Skeletal muscle tissue (tissue), 4 donors: ENCODE results near the gene PDE4B. TPM values are rescaled to one million over a fixed set of nuclear protein-coding genes. Genes with fewer than 3 reads are reported as not detected.

Experiments
- H3K27ac ChIP-seq: one replicate; pipeline ENCODE4 v1.7.0; 2013; ENCODE audit warnings: mild to moderate bottlenecking, low read depth, low read length, inconsistent platforms
- H3K27me3 ChIP-seq, 3 donors: one replicate each; pipeline ENCODE4 v1.7.0; 2013; ENCODE audit warnings: low read length in 3 of 3; ENCODE audit not compliant: control insufficient read depth in 3 of 3, insufficient read depth in 3 of 3
- H3K36me3 ChIP-seq, 3 donors: one replicate each; pipeline ENCODE4 v1.7.0; 2013; ENCODE audit warnings: low read length in 3 of 3; ENCODE audit not compliant: control insufficient read depth in 3 of 3, insufficient read depth in 3 of 3
- H3K4me1 ChIP-seq, 3 donors: one replicate each; pipeline ENCODE4 v1.7.0; 2013; ENCODE audit warnings: low read length in 3 of 3, mild to moderate bottlenecking in 3 of 3; ENCODE audit not compliant: control insufficient read depth in 3 of 3, insufficient read depth in 3 of 3
- H3K4me3 ChIP-seq, 3 donors: one replicate each; pipeline ENCODE4 v1.7.0; 2013; ENCODE audit warnings: low read length in 3 of 3
- H3K9ac ChIP-seq, 3 donors: one replicate each; pipeline ENCODE4 v1.7.0; 2013; ENCODE audit warnings: low read length in 3 of 3, mild to moderate bottlenecking in 3 of 3, moderate library complexity in 2 of 3, low read depth in 1 of 3
- H3K9me3 ChIP-seq, 3 donors: one replicate each; pipeline ENCODE4 v1.7.0; 2013; ENCODE audit warnings: low read length in 3 of 3; ENCODE audit not compliant: control insufficient read depth in 3 of 3
- total RNA-seq: library from RNA; depleted of rRNA; stranded (reverse); fragments of >200 nt; gene quantifications from one replicate; pipeline ENCODE4 v1.2.3, GENCODE V29; 2014
- donor health status: Osteomylitis.

The PDE4B gene
- total RNA-seq, 1 donor from 2014 or later = 26.6 TPM

DNA sequence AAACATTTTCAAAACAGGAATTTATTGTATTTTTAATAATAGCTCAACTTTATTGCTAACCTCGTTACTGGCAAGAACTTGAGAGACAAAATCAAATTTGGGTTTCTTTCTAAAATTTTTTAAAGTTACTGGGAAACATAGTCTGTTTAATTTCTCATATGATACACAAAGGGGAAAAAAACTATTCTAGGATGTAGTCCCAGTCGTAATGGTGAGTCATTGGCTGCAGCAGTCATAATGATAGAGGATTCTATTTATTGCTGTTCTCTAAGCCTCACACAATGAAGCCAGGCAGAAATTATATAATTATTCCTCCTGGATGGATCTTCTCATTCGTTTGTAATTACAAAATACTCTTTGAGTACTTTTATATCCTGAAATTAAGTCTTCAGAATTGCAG is 414.8 kb downstream of the PDE4B start:
- Histone ChIP-seq H3K27me3 (no peaks in the 10 kb centered on the region), H3K9ac (no peak overlapping the region), H3K4me3 (no peak overlapping the region), H3K9me3 (no peaks in the 10 kb centered on the region), H3K27ac (peak overlapping the region; percentile 62), H3K36me3 (no peaks in the 10 kb centered on the region), H3K4me1 (peaks cover 0 to 5% (median 4%) of the 10 kb centered on the region in 3 donors)

DNA sequence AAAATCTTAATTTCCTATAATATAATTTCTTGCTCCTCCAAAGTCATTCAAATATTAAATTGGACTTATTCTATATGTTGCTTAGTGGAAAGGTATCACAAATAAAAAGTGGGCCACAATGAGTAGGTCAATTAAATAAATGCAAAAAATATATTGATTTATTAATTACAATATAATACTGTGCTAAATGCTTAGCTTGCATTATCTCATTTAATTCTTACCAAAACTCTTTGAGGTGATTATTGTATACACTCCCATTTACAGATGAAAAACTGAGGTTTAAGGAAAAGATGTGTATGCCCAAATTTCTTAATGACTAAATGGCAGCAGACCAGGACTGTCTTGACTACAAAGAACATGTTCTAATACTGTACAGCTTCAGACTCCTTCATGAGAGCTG is 415.9 kb downstream of the PDE4B start:
- Histone ChIP-seq H3K9me3 (no peaks in the 10 kb centered on the region), H3K27me3 (no peaks in the 10 kb centered on the region), H3K4me3 (no peak overlapping the region), H3K27ac (no peak overlapping the region), H3K4me1 (peaks cover 0 to 5% (median 4%) of the 10 kb centered on the region in 3 donors), H3K9ac (no peak overlapping the region), H3K36me3 (no peaks in the 10 kb centered on the region)

DNA sequence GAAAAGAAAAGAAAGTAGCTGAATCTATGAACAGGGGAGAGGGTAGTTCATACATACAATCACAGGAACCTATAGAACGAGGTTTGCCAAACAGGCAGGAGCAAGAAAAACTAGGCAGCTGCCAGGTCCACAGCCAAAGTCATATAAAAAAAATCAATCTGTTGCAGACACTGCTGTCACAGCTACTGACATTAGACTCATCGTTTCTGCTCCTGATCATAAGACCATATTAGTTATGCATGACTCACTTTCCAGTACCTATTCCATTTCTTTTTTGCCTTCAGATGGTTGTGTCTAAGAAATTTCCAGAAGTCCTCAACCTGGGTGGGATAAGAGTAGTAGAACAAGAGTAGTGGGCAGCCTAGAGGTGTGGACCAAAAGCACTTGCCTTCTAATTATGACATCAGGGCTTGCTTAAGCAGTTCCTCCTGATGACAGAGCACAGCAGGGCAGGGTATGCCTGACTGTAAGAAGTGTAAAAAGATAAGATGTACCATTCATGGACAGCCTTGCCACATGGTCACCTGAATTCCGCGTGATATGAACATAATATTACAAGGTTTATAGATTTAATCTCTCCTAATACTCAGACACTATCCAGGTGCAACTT is 418.0 kb downstream of the PDE4B start:
- Histone ChIP-seq H3K27ac (no peak overlapping the region), H3K4me1 (peaks cover 0 to 14% (median 5%) of the 10 kb centered on the region in 3 donors), H3K36me3 (no peaks in the 10 kb centered on the region), H3K9me3 (no peaks in the 10 kb centered on the region), H3K9ac (no peak overlapping the region), H3K27me3 (no peaks in the 10 kb centered on the region), H3K4me3 (no peak overlapping the region)

DNA sequence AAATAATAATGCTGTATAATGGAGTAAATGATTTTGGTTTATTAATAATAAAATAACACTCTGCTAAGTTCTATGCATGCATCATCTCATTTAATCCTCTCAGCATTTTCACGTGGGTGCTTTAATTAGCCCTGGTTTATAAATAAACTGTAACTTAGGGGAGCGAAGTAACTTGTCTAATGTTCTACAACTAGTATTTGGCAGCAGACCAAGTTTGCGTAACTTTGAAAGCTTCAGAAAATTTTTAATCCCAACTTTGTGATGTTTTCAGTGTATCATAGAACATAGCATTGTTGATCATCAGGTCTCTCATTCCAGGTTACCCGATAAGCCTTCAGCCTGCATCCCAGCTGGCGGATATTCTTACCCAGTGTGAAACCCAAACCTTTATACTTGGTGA is 418.8 kb downstream of the PDE4B start:
- H3K9ac ChIP-seq = no peak overlapping the region
- H3K36me3 ChIP-seq = no peaks in the 10 kb centered on the region

DNA sequence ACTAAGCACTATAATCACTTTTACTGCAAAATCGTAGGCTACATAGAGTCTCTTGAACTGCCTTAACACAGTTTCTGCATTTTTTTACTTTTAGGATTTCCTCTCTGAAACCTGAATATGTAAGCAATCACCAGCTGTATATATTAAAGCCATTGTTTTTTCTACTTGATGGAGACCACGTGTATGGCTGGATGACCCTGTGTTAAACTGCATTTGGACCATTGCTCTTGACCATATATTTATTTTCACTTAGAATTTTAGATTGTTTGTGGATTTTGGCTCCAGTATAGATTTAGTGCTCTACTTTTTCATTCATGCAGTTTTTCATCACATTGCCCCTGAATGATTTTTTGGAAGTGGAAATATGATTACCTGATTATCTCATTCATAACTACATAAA is 420.8 kb downstream of the PDE4B start:
- H3K27ac ChIP-seq = no peak overlapping the region
- H3K27me3 ChIP-seq = no peaks in the 10 kb centered on the region
- no peak overlapping the region for H3K9ac ChIP-seq
- no peak overlapping the region for H3K4me3 ChIP-seq
- peaks cover 0 to 17% (median 5%) of the 10 kb centered on the region in 3 donors for H3K4me1 ChIP-seq
- H3K9me3 ChIP-seq = no peaks in the 10 kb centered on the region
- H3K36me3 ChIP-seq = no peaks in the 10 kb centered on the region

More for the DNA sequence above, 418.8 kb downstream of the PDE4B start:
- Histone ChIP-seq H3K4me1 (peaks cover 0 to 14% (median 5%) of the 10 kb centered on the region in 3 donors), H3K9me3 (no peaks in the 10 kb centered on the region), H3K4me3 (no peak overlapping the region), H3K27ac (no peak overlapping the region), H3K27me3 (no peaks in the 10 kb centered on the region)

DNA sequence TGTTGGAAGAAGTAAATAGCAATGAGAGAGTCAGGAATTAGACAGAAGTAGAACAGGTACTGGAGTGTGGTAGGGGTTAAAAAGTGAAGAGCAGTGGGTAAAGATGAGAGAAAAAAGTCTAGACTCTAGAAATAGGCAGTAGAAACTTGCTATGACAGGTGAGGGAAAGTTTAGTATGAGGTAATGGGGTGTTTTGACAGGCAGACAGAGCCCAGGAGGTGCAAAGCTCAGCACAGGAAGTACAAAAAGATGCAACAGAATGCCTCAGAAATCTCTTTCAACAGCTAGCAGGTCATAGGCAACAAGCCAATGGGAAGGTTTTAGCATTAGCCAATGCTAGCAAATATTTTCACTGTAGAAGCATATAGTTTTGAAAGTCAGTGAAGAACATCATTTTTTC is 422.2 kb downstream of the PDE4B start:
- Histone ChIP-seq H3K9me3 (no peaks in the 10 kb centered on the region), H3K27ac (no peak overlapping the region), H3K9ac (no peak overlapping the region), H3K36me3 (no peaks in the 10 kb centered on the region), H3K4me3 (no peak overlapping the region), H3K4me1 (peaks cover 0 to 17% (median 5%) of the 10 kb centered on the region in 3 donors), H3K27me3 (no peaks in the 10 kb centered on the region)

DNA sequence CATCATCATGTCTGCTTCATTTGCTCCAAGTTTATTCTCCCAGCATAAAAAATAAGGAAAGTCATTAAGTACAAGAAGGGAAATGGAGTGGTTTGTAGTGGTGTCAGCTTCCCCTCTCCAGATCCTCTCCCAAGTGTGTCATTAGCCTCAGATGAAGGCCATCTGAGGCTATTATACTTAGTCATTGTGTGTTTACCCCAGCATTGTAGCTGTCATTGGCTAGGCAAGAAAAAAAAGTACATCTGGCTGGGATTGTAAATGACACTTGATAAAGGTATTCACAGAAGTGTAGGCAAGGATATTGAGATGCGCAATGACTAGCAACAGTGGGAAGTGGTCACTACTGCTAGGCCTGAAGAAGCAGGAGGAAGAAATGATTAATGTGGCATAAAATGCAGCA is 424.3 kb downstream of the PDE4B start:
- H3K27ac ChIP-seq = no peak overlapping the region
- H3K4me3 ChIP-seq = no peak overlapping the region
- H3K4me1 ChIP-seq = peaks cover 0 to 13% (median 5%) of the 10 kb centered on the region in 3 donors
- H3K9me3 ChIP-seq = no peaks in the 10 kb centered on the region
- no peaks in the 10 kb centered on the region for H3K27me3 ChIP-seq
- no peak overlapping the region for H3K9ac ChIP-seq
- H3K36me3 ChIP-seq = no peaks in the 10 kb centered on the region

DNA sequence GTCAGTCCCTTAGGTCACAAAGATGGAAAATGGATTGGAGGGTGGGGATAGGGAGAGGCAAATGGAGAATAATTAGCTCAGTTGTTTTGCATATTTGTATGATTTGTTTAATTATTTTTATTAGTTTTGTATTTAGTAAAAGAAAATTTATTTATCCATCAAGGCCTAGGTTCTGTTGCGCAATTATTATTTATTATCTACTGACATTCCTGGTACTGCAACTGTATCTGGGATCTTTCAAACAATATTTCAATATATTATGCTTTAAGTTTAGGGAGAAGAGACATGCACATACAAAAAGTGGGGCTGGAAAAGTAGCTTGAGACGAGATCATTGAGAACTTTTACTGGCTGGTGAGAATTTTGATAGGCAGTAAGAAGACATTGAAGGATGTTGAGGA is 424.9 kb downstream of the PDE4B start:
- Histone ChIP-seq H3K9me3 (no peaks in the 10 kb centered on the region), H3K4me3 (no peak overlapping the region), H3K36me3 (no peaks in the 10 kb centered on the region), H3K4me1 (peaks cover 0 to 13% (median 5%) of the 10 kb centered on the region in 3 donors), H3K27ac (no peak overlapping the region), H3K27me3 (no peaks in the 10 kb centered on the region), H3K9ac (no peak overlapping the region)

DNA sequence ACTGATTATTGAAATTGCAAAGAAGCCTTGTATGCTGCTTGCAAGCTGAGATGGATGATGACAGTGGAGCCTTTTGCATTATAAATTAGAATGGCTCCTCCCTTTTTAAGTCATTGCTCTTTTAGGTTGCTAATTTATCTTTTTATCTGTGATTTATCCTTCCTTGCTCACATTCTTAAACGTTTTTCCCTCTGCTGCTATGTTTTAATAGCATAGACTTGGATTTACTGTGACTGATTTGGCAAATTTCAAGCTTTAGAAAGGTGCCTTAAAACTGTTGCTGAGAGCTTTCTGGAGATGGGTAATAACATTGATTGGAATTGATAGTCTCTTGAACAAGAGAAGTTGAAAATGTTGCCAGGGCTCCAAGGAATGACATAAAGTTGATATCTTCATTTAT is 427.8 kb downstream of the PDE4B start:
- Histone ChIP-seq H3K4me1 (peaks cover 0 to 5% (median 5%) of the 10 kb centered on the region in 3 donors), H3K9me3 (no peaks in the 10 kb centered on the region), H3K9ac (no peak overlapping the region), H3K4me3 (no peak overlapping the region), H3K27me3 (no peaks in the 10 kb centered on the region), H3K27ac (no peak overlapping the region), H3K36me3 (no peaks in the 10 kb centered on the region)

DNA sequence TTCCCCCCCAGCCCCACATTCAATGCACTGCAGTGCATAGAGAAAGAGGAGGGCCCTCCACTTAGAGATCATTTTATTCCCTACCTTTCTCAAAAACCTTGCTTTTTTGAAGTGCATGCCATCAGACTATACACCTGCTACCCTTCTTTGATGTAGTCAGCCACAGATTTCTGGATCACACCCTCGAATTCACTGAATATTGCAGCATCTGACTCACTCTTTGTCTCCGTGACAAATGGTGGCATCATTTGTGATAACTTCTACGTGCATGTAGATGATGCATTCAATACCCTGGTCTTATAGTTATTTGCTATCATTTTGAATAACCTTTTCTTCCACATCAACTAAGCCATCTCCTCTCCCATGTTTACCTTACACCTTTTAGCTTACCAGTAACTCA is 431.0 kb downstream of the PDE4B start:
- no peak overlapping the region for H3K9ac ChIP-seq
- H3K4me3 ChIP-seq = no peak overlapping the region
- no peaks in the 10 kb centered on the region for H3K9me3 ChIP-seq
- no peak overlapping the region for H3K27ac ChIP-seq
- H3K4me1 ChIP-seq = no peaks in the 10 kb centered on the region
- H3K36me3 ChIP-seq = no peaks in the 10 kb centered on the region
- H3K27me3 ChIP-seq = no peaks in the 10 kb centered on the region
